ENCODE measurements around the gene CNN2. TPM values are rescaled to one million over a fixed set of nuclear protein-coding genes. Genes with fewer than 3 reads are reported as not detected.

CNN2 gene
- 143 and 272 TPM in 2 replicates for total RNA-seq

DNA sequence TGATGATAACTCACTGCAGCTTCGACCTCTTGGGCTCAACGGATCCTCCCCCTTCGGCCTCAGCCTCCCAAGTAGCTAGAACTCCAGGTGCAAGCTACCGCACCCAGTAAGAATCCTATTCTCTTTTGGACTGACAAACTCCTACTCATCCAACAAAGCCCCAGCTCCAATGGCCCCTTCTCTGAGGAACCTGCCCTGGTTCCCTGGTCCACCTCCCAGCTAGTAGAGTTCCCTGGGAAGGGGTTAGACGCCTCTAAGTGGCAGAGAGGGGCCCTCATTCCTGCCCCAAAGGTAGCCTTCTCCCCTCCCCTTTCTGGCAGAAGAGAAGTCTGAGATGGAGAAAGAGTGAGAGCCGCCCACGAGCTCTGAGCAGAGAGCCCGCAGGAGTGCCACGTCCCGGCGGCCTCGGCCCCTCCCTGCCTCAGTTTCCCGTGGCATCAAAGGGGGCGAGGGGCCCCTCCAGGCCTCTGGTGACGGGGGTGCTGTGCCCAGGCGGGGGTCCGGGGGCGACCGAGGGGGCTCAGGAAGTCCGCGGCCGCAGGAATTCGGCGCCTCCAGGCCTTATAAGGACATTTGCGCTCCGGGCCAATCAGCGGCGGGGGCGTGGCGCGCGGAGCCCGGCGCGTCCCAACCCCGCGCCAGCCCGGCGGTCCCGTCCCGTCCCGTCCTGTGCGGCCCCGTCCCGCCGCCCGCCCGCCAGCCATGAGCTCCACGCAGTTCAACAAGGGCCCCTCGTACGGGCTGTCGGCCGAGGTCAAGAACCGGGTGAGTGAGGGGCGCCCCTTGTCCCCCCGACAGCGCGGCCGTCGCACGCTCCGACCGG, at the start of gene CNN2:
Gene CNN2, plus strand, starts transcription at position 649 of the 823 bp plus-strand sequence. Its CDS starts 54 bp downstream, at position 703.

GRCh38 chr19:984165-984967, 42.0 kb upstream of the CNN2 start, which contains the start of gene WDR18:
Gene WDR18, plus strand, starts transcription at chr19:984345. Its CDS starts 9 bp downstream, at chr19:984354.

GRCh38 chr19:1000095-1000494, 26.3 kb upstream of the CNN2 start, which contains the start of gene GRIN3B:
Gene GRIN3B, plus strand, starts transcription at chr19:1000419. Its CDS starts 19 bp downstream, at chr19:1000438.

DNA sequence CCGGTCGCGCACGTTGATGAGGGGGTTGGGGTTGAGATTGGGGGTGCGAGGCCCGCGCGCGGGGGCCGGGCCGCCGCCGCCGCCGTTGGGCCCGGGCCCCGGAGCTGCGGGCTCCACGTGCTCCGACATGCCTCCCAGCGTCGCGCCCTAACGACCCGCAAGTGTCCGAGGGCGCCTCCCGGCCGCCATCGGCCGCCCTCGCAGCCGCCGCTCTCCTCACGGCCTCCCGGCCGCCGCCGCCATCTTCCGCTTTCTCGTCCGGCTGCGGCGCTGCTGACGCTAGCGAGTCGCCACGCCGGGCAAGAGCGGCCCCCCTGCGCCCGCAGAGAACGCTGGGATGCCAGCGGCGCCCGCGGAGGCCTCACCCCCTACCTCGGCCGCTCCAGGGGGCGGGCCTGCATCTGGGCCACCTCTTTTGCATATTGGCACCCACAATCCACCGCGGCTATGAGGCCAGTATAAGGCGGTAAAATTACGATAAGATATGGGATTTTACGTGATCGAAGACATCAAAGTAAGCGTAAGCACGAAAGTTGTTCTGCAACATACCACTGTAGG, 5.5 kb upstream of the CNN2 start, which contains the start of gene TMEM259:
Gene TMEM259, minus strand, starts transcription at position 256 of the 558 bp plus-strand sequence. Its CDS starts 127 bp downstream, at position 129.

GRCh38 chr19:1039646-1040475, 13.5 kb downstream of the CNN2 start, which contains the start of gene ABCA7:
Gene ABCA7, plus strand, starts transcription at chr19:1040107. Its CDS starts 1,255 bp downstream, at chr19:1041362.

GRCh38 chr19:1066748-1067340, 40.4 kb downstream of the CNN2 start, which contains the start of gene ARHGAP45:
Gene ARHGAP45, plus strand, starts transcription at chr19:1067167. Its CDS starts 239 bp downstream, at chr19:1067406.

Other genes starting within 250 kb of the CNN2 start
- 120 and 273 TPM in 2 replicates for gene PTBP1, start 229.2 kb upstream of the CNN2 start, total RNA-seq
- under 0.01 and 0.28 TPM in 2 replicates for gene PLPPR3, start 204.7 kb upstream of the CNN2 start, total RNA-seq
- gene AZU1, start 198.8 kb upstream of the CNN2 start, total RNA-seq, result not detected in 2 replicates
- not detected in 2 replicates for gene PRTN3, start 185.6 kb upstream of the CNN2 start, total RNA-seq
- 0.07 TPM in 1 of 2 replicates, not detected in the other for gene ELANE, start 174.3 kb upstream of the CNN2 start, total RNA-seq
- gene CFD, start 166.9 kb upstream of the CNN2 start, total RNA-seq, result 4.4 and 6.4 TPM in 2 replicates
- 19.5 and 32.9 TPM in 2 replicates for gene MED16, start 133.4 kb upstream of the CNN2 start, total RNA-seq
- gene RNU6-9, start 133.1 kb upstream of the CNN2 start, total RNA-seq, result not detected in 2 replicates
- 40.5 and 46.1 TPM in 2 replicates for gene R3HDM4, start 113.4 kb upstream of the CNN2 start, total RNA-seq
- under 0.01 and 0.07 TPM in 2 replicates for gene KISS1R, start 109.3 kb upstream of the CNN2 start, total RNA-seq
- 12.0 and 12.4 TPM in 2 replicates for gene ARID3A, start 100.6 kb upstream of the CNN2 start, total RNA-seq
- gene WDR18, start 42.3 kb upstream of the CNN2 start, total RNA-seq, result 61.9 and 65.2 TPM in 2 replicates
- 1.4 and 2.1 TPM in 2 replicates for gene GRIN3B, start 26.2 kb upstream of the CNN2 start, total RNA-seq
- gene TMEM259, start 5.5 kb upstream of the CNN2 start, total RNA-seq, result 74.5 and 108 TPM in 2 replicates
- not detected in 2 replicates for gene RNU6-2, start 5.1 kb upstream of the CNN2 start, total RNA-seq
- 15.1 and 16.1 TPM in 2 replicates for gene ABCA7, start 13.5 kb downstream of the CNN2 start, total RNA-seq
- gene ARHGAP45, start 40.6 kb downstream of the CNN2 start, total RNA-seq, result 4.6 and 4.8 TPM in 2 replicates
- 53.0 and 84.9 TPM in 2 replicates for gene POLR2E, start 68.8 kb downstream of the CNN2 start, total RNA-seq
- gene GPX4, start 77.4 kb downstream of the CNN2 start, total RNA-seq, result 220 and 224 TPM in 2 replicates
- 23.2 and 120 TPM in 2 replicates for gene SBNO2, start 147.7 kb downstream of the CNN2 start, total RNA-seq
- gene STK11, start 179.2 kb downstream of the CNN2 start, total RNA-seq, result 110 and 132 TPM in 2 replicates
- gene CBARP, start 211.4 kb downstream of the CNN2 start, total RNA-seq, result 2.4 and 6.0 TPM in 2 replicates
- gene ATP5F1D, start 215.1 kb downstream of the CNN2 start, total RNA-seq, result 6.5 and 28.9 TPM in 2 replicates
- gene MIDN, start 222.0 kb downstream of the CNN2 start, total RNA-seq, result 32.1 and 46.6 TPM in 2 replicates
- 82.7 and 181 TPM in 2 replicates for gene CIRBP, start 242.7 kb downstream of the CNN2 start, total RNA-seq
- 22.5 and 35.5 TPM in 2 replicates for gene FAM174C, start 248.9 kb downstream of the CNN2 start, total RNA-seq